ENCODE measurements around the gene HNRNPUL1. TPM values are rescaled to one million over a fixed set of nuclear protein-coding genes. Genes with fewer than 3 reads are reported as not detected.

Gene HNRNPUL1
- total and polyA plus RNA-seq, 2 experiments from 2014 or later: 204 to 207 TPM

- TF ChIP-seq, protein P1, sequence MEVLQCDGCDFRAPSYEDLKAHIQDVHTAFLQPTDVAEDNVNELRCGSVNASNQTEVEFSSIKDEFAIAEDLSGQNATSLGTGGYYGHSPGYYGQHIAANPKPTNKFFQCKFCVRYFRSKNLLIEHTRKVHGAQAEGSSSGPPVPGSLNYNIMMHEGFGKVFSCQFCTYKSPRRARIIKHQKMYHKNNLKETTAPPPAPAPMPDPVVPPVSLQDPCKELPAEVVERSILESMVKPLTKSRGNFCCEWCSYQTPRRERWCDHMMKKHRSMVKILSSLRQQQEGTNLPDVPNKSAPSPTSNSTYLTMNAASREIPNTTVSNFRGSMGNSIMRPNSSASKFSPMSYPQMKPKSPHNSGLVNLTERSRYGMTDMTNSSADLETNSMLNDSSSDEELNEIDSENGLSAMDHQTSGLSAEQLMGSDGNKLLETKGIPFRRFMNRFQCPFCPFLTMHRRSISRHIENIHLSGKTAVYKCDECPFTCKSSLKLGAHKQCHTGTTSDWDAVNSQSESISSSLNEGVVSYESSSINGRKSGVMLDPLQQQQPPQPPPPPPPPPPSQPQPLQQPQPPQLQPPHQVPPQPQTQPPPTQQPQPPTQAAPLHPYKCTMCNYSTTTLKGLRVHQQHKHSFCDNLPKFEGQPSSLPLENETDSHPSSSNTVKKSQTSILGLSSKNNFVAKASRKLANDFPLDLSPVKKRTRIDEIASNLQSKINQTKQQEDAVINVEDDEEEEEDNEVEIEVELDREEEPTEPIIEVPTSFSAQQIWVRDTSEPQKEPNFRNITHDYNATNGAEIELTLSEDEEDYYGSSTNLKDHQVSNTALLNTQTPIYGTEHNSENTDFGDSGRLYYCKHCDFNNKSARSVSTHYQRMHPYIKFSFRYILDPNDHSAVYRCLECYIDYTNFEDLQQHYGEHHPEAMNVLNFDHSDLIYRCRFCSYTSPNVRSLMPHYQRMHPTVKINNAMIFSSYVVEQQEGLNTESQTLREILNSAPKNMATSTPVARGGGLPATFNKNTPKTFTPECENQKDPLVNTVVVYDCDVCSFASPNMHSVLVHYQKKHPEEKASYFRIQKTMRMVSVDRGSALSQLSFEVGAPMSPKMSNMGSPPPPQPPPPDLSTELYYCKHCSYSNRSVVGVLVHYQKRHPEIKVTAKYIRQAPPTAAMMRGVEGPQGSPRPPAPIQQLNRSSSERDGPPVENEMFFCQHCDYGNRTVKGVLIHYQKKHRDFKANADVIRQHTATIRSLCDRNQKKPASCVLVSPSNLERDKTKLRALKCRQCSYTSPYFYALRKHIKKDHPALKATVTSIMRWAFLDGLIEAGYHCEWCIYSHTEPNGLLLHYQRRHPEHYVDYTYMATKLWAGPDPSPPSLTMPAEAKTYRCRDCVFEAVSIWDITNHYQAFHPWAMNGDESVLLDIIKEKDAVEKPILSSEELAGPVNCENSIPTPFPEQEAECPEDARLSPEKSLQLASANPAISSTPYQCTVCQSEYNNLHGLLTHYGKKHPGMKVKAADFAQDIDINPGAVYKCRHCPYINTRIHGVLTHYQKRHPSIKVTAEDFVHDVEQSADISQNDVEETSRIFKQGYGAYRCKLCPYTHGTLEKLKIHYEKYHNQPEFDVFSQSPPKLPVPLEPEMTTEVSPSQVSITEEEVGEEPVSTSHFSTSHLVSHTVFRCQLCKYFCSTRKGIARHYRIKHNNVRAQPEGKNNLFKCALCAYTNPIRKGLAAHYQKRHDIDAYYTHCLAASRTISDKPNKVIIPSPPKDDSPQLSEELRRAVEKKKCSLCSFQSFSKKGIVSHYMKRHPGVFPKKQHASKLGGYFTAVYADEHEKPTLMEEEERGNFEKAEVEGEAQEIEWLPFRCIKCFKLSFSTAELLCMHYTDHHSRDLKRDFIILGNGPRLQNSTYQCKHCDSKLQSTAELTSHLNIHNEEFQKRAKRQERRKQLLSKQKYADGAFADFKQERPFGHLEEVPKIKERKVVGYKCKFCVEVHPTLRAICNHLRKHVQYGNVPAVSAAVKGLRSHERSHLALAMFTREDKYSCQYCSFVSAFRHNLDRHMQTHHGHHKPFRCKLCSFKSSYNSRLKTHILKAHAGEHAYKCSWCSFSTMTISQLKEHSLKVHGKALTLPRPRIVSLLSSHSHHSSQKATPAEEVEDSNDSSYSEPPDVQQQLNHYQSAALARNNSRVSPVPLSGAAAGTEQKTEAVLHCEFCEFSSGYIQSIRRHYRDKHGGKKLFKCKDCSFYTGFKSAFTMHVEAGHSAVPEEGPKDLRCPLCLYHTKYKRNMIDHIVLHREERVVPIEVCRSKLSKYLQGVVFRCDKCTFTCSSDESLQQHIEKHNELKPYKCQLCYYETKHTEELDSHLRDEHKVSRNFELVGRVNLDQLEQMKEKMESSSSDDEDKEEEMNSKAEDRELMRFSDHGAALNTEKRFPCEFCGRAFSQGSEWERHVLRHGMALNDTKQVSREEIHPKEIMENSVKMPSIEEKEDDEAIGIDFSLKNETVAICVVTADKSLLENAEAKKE (CRISPR knock-in tag; IDR thresholded peaks at IDR 0.05): no peak
- TF ChIP-seq ZNF331 (CRISPR knock-in tag; IDR thresholded peaks at IDR 0.05; ENCODE audit: low read depth) (no peak), ZNF114 (CRISPR knock-in tag; IDR thresholded peaks at IDR 0.05) (no peak), CREB1 (CRISPR knock-in tag; IDR thresholded peaks at IDR 0.05; ENCODE audit: low read depth) (no peak), NANOG (IDR thresholded peaks at IDR 0.05; ENCODE audit: borderline replicate concordance) (no peak), EZH2phosphoT487 (IDR thresholded peaks at IDR 0.05; ENCODE audit: unreplicated experiment) (no peak), POLR2AphosphoS5 (IDR thresholded peaks at IDR 0.05; ENCODE audit: low read depth) (no peak), REST (IDR thresholded peaks at IDR 0.05; ENCODE audit: unreplicated experiment) (no peak), JUNB (IDR thresholded peaks at IDR 0.05; ENCODE audit: unreplicated experiment) (no peak)
- TF ChIP-seq, protein P2, sequence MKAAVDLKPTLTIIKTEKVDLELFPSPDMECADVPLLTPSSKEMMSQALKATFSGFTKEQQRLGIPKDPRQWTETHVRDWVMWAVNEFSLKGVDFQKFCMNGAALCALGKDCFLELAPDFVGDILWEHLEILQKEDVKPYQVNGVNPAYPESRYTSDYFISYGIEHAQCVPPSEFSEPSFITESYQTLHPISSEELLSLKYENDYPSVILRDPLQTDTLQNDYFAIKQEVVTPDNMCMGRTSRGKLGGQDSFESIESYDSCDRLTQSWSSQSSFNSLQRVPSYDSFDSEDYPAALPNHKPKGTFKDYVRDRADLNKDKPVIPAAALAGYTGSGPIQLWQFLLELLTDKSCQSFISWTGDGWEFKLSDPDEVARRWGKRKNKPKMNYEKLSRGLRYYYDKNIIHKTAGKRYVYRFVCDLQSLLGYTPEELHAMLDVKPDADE (IDR thresholded peaks at IDR 0.05): no peak
Observed at GRCh38 chr19:41233748-41234240, 30.4 kb upstream of the HNRNPUL1 start (continued).
